HepG2 (cell line): Measurements from ENCODE around the gene AMOTL2. TPM values are rescaled to one million over a fixed set of nuclear protein-coding genes. Genes with fewer than 3 reads are reported as not detected.

Experiments used
- ASH2L ChIP-seq: fragments of 300-600, 200-600 bp; sonication (generic); IDR thresholded peaks from 2 replicates; pipeline ENCODE4 v1.7.0; 2017; ENCODE audit warnings: low read depth, mild to moderate bottlenecking, moderate library complexity, mixed read lengths, low read length; ENCODE audit not compliant: insufficient read length
- CBX2 ChIP-seq, 2 experiments: fragments of 200-600 bp in 1 of 2; sonication (generic); formaldehyde crosslinking in 1 of 2; IDR thresholded peaks; 2 replicates each; pipeline versions ENCODE4 v1.7.0 to v1.8.1; 2018 to 2022; ENCODE audit warnings: low read depth in 2 of 2, low read length in 1 of 2, mild to moderate bottlenecking in 1 of 2, missing genetic modification reagents in 1 of 2
- FOXP1 ChIP-seq, 2 experiments: fragments of 450-650 bp in 1 of 2; IDR thresholded peaks; 2 replicates each; pipeline ENCODE4 v1.6.1; 2017 to 2018; ENCODE audit warnings: antibody characterized with exemption in 1 of 2
- GATAD2A ChIP-seq: IDR thresholded peaks from 2 replicates; pipeline ENCODE4 v1.6.1; 2016
- HNRNPL ChIP-seq: fragments of 200-400 bp; formaldehyde crosslinking; IDR thresholded peaks from 2 replicates; pipeline ENCODE4 v1.6.1; 2017; ENCODE audit warnings: mild to moderate bottlenecking, low read depth, low read length
- KAT8 ChIP-seq: IDR thresholded peaks from 2 replicates; pipeline ENCODE4 v1.6.1; 2016; ENCODE audit warnings: missing genetic modification reagents, missing compliant biosample characterization
- NRL ChIP-seq: sonication (generic); formaldehyde crosslinking; IDR thresholded peaks from 2 replicates; pipeline ENCODE4 v1.5.0; 2020; ENCODE audit warnings: missing genetic modification reagents, mild to moderate bottlenecking, moderate library complexity, borderline replicate concordance
- PCBP1 ChIP-seq: fragments of 200-400 bp; formaldehyde crosslinking; IDR thresholded peaks from 2 replicates; pipeline ENCODE4 v1.6.1; 2017; ENCODE audit warnings: mild to moderate bottlenecking, low read depth, low read length, borderline replicate concordance
- REXO4 ChIP-seq: sonication (generic); formaldehyde crosslinking; IDR thresholded peaks from 2 replicates; pipeline ENCODE4 v1.8.0; 2022; ENCODE audit warnings: missing genetic modification reagents, mild to moderate bottlenecking, borderline replicate concordance
- TAF15 ChIP-seq: fragments of 200-400 bp; formaldehyde crosslinking; IDR thresholded peaks from one replicate; pipeline ENCODE4 v1.6.1; 2018; ENCODE audit warnings: mild to moderate bottlenecking, low read depth, low read length; ENCODE audit not compliant: poor library complexity, severe bottlenecking
- TBX2 ChIP-seq: sonication (generic); formaldehyde crosslinking; IDR thresholded peaks from 2 replicates; pipeline ENCODE4 v1.5.0; 2020; ENCODE audit warnings: missing genetic modification reagents, mild to moderate bottlenecking, borderline replicate concordance
- ZNF235 ChIP-seq: sonication (generic); formaldehyde crosslinking; IDR thresholded peaks from 2 replicates; pipeline ENCODE4 v1.8.1; 2023; ENCODE audit warnings: mild to moderate bottlenecking, missing genetic modification reagents, borderline replicate concordance
- ZNF263 ChIP-seq: sonication (generic); formaldehyde crosslinking; IDR thresholded peaks from 2 replicates; pipeline ENCODE4 v1.4.0; 2020; ENCODE audit warnings: missing genetic modification reagents
- ZNF274 ChIP-seq: sonication (generic); formaldehyde crosslinking; IDR thresholded peaks from 2 replicates; pipeline ENCODE4 v1.5.1; 2020; ENCODE audit warnings: mild to moderate bottlenecking, missing genetic modification reagents
- ZNF441 ChIP-seq: sonication (generic); formaldehyde crosslinking; IDR thresholded peaks from 2 replicates; pipeline ENCODE4 v1.7.0; 2021; ENCODE audit warnings: missing genetic modification reagents, borderline replicate concordance
- ZNF547 ChIP-seq: sonication (generic); formaldehyde crosslinking; IDR thresholded peaks from 2 replicates; pipeline ENCODE4 v1.5.1; 2020; ENCODE audit warnings: mild to moderate bottlenecking, missing genetic modification reagents
- ZNF616 ChIP-seq: sonication (generic); formaldehyde crosslinking; IDR thresholded peaks from 2 replicates; pipeline ENCODE4 v1.5.0; 2020; ENCODE audit warnings: low read depth, mild to moderate bottlenecking, missing genetic modification reagents
- ZNF746 ChIP-seq: sonication (generic); formaldehyde crosslinking; IDR thresholded peaks from 2 replicates; pipeline ENCODE4 v1.8.0; 2022; ENCODE audit warnings: mild to moderate bottlenecking, missing genetic modification reagents
- ZSCAN30 ChIP-seq: sonication (generic); formaldehyde crosslinking; IDR thresholded peaks from 2 replicates; pipeline ENCODE4 v1.5.0; 2020; ENCODE audit warnings: mild to moderate bottlenecking, missing genetic modification reagents
- polyA plus RNA-seq, 8 experiments: library from polyadenylated mRNA; depleted of rRNA in 3 of 8; stranded (reverse) in 7 of 8; unstranded in 1 of 8; fragments of >200 nt; fragmentation: Illumina TruSeq in 4 of 8; extraction: Trizol in 4 of 8; gene quantifications; 2 replicates each; pipeline versions ENCODE4 v1.2.1 to v1.2.3, GENCODE V29; 2011 to 2016; ENCODE audit warnings: low read depth in 4 of 8, missing spikeins in 1 of 8, mixed read lengths in 1 of 8; ENCODE audit not compliant: insufficient read depth in 1 of 8
- total RNA-seq, 5 experiments: library from RNA; depleted of rRNA; stranded (reverse); fragments of >200 nt; fragmentation: Illumina TruSeq; extraction: Trizol; gene quantifications; 2 replicates each; pipeline ENCODE4 v1.2.3, GENCODE V29; 2016; ENCODE audit warnings: low read depth in 1 of 5
- TF ChIP-seq, protein P1 (sequence below): sonication (generic); formaldehyde crosslinking; conservative IDR thresholded peaks from 2 replicates; pipeline ENCODE4 v1.4.0; 2020; ENCODE audit warnings: missing genetic modification reagents
- TF ChIP-seq, protein P2 (sequence below): sonication (generic); formaldehyde crosslinking; IDR thresholded peaks from 2 replicates; pipeline ENCODE4 v1.5.0; 2020; ENCODE audit warnings: missing genetic modification reagents
- TF ChIP-seq, protein P3 (sequence below): sonication (generic); formaldehyde crosslinking; IDR thresholded peaks from 2 replicates; pipeline ENCODE4 v1.5.1; 2020; ENCODE audit warnings: mild to moderate bottlenecking, missing genetic modification reagents, moderate library complexity

Gene AMOTL2
- total and polyA plus RNA-seq, 2 of the 13 experiments (the other 11 are each of a cell fraction or from before 2014, with no cell fraction given) = 17.3 to 18.5 TPM

DNA sequence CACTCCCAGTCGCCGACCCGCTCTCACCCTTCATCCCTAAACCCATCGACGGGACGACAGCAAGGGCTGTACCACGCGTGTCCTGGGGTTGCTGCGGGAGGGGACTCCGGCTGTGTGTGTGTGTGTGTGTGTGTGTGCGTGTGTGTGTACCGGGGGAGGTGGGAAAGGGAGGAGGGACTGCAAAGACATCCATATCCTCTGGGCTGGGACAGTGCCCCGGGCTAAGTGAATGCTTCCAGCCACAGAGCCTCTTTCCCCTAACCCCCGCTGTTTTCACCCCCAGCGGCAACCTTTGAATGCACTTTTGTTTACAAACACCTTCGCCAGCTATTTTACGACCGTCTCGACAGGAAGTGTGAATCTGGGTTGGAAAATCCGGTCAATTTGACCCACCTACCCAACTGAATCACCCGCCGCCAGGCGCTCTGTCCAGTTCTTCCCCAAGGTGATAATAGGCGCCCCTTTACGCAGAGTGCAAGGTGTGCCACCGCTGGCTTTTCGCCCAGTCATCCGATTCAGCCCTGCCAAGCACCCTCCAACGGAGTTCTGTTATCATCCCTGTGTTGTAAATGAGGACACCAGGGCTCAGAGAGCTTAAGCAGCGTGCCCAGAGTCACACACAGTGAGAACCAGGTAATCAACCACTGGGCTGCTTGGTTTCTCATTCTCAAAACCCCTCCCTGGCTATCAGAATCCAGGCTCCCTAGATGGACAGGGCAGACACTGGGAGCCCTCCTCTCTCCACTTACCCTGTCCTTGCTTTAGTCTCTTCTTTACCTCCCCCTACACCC, 739 bp upstream of the AMOTL2 start (continued):
- TF ChIP-seq FOXP1 (IDR thresholded peaks at IDR 0.05) (no peak), FOXP1 (CRISPR knock-in tag; IDR thresholded peaks at IDR 0.05) (0 out of 2 replicates have a peak, but pooled peaks have one; percentile 14), HNRNPL (0 out of 2 replicates have a peak, but pooled peaks have one; percentile 48), CBX2 (IDR thresholded peaks at IDR 0.05; ENCODE audit: low read depth, low read length) (0 out of 2 replicates have a peak, but pooled peaks have one; percentile 64), CBX2 (CRISPR knock-in tag; IDR thresholded peaks at IDR 0.05; ENCODE audit: low read depth) (no peak), ASH2L (peak; percentile 34), GATAD2A (CRISPR knock-in tag) (no peak), ZNF263 (CRISPR knock-in tag) (no peak), NRL (CRISPR knock-in tag) (peak; percentile 12; the same call in 1 of the 2 replicates), ZNF616 (CRISPR knock-in tag) (no peak), ZNF235 (CRISPR knock-in tag) (no peak), ZNF274 (0 out of 2 replicates have a peak, but pooled peaks have one; percentile 4), REXO4 (no peak), TBX2 (CRISPR knock-in tag) (peak; percentile 10), PCBP1 (0 out of 2 replicates have a peak, but pooled peaks have one; percentile 18), ZNF441 (CRISPR knock-in tag) (0 out of 2 replicates have a peak, but pooled peaks have one; percentile 6), ZSCAN30 (CRISPR knock-in tag) (0 out of 2 replicates have a peak, but pooled peaks have one; percentile 25), KAT8 (CRISPR knock-in tag) (no peak), ZNF746 (CRISPR knock-in tag) (peak; percentile 1; the same call in 1 of the 2 replicates), ZNF547 (CRISPR knock-in tag) (no peak), TAF15 (peak; percentile 2)
- TF ChIP-seq, protein P1, sequence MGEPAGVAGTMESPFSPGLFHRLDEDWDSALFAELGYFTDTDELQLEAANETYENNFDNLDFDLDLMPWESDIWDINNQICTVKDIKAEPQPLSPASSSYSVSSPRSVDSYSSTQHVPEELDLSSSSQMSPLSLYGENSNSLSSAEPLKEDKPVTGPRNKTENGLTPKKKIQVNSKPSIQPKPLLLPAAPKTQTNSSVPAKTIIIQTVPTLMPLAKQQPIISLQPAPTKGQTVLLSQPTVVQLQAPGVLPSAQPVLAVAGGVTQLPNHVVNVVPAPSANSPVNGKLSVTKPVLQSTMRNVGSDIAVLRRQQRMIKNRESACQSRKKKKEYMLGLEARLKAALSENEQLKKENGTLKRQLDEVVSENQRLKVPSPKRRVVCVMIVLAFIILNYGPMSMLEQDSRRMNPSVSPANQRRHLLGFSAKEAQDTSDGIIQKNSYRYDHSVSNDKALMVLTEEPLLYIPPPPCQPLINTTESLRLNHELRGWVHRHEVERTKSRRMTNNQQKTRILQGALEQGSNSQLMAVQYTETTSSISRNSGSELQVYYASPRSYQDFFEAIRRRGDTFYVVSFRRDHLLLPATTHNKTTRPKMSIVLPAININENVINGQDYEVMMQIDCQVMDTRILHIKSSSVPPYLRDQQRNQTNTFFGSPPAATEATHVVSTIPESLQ (CRISPR knock-in tag) = no peak
- TF ChIP-seq, protein P2, sequence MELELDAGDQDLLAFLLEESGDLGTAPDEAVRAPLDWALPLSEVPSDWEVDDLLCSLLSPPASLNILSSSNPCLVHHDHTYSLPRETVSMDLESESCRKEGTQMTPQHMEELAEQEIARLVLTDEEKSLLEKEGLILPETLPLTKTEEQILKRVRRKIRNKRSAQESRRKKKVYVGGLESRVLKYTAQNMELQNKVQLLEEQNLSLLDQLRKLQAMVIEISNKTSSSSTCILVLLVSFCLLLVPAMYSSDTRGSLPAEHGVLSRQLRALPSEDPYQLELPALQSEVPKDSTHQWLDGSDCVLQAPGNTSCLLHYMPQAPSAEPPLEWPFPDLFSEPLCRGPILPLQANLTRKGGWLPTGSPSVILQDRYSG (CRISPR knock-in tag) = no peak
- TF ChIP-seq, protein P3, sequence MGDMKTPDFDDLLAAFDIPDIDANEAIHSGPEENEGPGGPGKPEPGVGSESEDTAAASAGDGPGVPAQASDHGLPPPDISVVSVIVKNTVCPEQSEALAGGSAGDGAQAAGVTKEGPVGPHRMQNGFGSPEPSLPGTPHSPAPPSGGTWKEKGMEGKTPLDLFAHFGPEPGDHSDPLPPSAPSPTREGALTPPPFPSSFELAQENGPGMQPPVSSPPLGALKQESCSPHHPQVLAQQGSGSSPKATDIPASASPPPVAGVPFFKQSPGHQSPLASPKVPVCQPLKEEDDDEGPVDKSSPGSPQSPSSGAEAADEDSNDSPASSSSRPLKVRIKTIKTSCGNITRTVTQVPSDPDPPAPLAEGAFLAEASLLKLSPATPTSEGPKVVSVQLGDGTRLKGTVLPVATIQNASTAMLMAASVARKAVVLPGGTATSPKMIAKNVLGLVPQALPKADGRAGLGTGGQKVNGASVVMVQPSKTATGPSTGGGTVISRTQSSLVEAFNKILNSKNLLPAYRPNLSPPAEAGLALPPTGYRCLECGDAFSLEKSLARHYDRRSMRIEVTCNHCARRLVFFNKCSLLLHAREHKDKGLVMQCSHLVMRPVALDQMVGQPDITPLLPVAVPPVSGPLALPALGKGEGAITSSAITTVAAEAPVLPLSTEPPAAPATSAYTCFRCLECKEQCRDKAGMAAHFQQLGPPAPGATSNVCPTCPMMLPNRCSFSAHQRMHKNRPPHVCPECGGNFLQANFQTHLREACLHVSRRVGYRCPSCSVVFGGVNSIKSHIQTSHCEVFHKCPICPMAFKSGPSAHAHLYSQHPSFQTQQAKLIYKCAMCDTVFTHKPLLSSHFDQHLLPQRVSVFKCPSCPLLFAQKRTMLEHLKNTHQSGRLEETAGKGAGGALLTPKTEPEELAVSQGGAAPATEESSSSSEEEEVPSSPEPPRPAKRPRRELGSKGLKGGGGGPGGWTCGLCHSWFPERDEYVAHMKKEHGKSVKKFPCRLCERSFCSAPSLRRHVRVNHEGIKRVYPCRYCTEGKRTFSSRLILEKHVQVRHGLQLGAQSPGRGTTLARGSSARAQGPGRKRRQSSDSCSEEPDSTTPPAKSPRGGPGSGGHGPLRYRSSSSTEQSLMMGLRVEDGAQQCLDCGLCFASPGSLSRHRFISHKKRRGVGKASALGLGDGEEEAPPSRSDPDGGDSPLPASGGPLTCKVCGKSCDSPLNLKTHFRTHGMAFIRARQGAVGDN = 0 out of 2 replicates have a peak, but pooled peaks have one; percentile 3
